HepG2 (cell line): ENCODE data around the gene RALY.

Source experiments
- ATF1 ChIP-seq: IDR thresholded peaks from 2 replicates; pipeline ENCODE4 v1.6.1; 2016; ENCODE audit warnings: mild to moderate bottlenecking, control low read depth
- BATF2 ChIP-seq: sonication (generic); formaldehyde crosslinking; IDR thresholded peaks from 2 replicates; pipeline ENCODE4 v1.8.0; 2022; ENCODE audit warnings: mild to moderate bottlenecking, missing genetic modification reagents, moderate library complexity
- CEBPB ChIP-seq: IDR thresholded peaks from 2 replicates; pipeline ENCODE4 v1.6.1; 2011; ENCODE audit warnings: low read depth, low read length, improper control_type of control experiment, borderline replicate concordance
- DPF2 ChIP-seq: sonication (generic); formaldehyde crosslinking; IDR thresholded peaks from 2 replicates; pipeline ENCODE4 v1.4.0; 2020; ENCODE audit warnings: mild to moderate bottlenecking, low read depth, missing genetic modification reagents, borderline replicate concordance
- HNF4A ChIP-seq: sonication (generic); formaldehyde crosslinking; IDR thresholded peaks from 2 replicates; pipeline ENCODE4 v1.4.0; 2020; ENCODE audit warnings: missing genetic modification reagents
- HNRNPH1 ChIP-seq: fragments of 200-400 bp; formaldehyde crosslinking; optimal IDR thresholded peaks from 2 replicates; pipeline ENCODE3; 2017; ENCODE audit warnings: mild to moderate bottlenecking, low read depth, low read length
- MLLT10 ChIP-seq: sonication (generic); formaldehyde crosslinking; IDR thresholded peaks from 2 replicates; pipeline ENCODE4 v1.4.0; 2020; ENCODE audit warnings: missing genetic modification reagents
- NFE2L2 ChIP-seq: fragments of 150-350 bp; IDR thresholded peaks from 2 replicates; pipeline ENCODE4 v1.6.1; 2014; ENCODE audit warnings: low read length
- POLR2A ChIP-seq, 2 experiments: IDR thresholded peaks; 2 replicates each; pipeline ENCODE4 v1.6.1; 2011; ENCODE audit warnings: low read depth in 2 of 2, low read length in 2 of 2, mild to moderate bottlenecking in 1 of 2, moderate library complexity in 1 of 2; ENCODE audit not compliant: insufficient read depth in 1 of 2
- SIX4 ChIP-seq: sonication (generic); formaldehyde crosslinking; IDR thresholded peaks from 2 replicates; pipeline ENCODE4 v1.4.0; 2020; ENCODE audit warnings: missing genetic modification reagents
- YY1 ChIP-seq: IDR thresholded peaks from 2 replicates; pipeline ENCODE4 v1.6.1; 2011; ENCODE audit warnings: low read length, low read depth, moderate library complexity, mild to moderate bottlenecking; ENCODE audit not compliant: insufficient read depth, insufficient replicate concordance

- no peak for TF ChIP-seq ATF1 (CRISPR knock-in tag)
- no peak for TF ChIP-seq DPF2 (CRISPR knock-in tag)
- no peak for TF ChIP-seq HNRNPH1
- no peak for TF ChIP-seq MLLT10 (CRISPR knock-in tag)
- TF ChIP-seq YY1, result no peak
- no peak for TF ChIP-seq BATF2
- no peak for TF ChIP-seq NFE2L2
- no peak for TF ChIP-seq POLR2A (IDR thresholded peaks at IDR 0.05; ENCODE audit: insufficient read depth in 1 of 2, low read depth in 2 of 2, low read length in 2 of 2)
- no peak for TF ChIP-seq SIX4 (CRISPR knock-in tag)
- TF ChIP-seq CEBPB, result no peak
- no peak for TF ChIP-seq HNF4A (CRISPR knock-in tag)
These were observed 1.5 kb downstream of the RALY start for GRCh38 chr20:33995053-33995831.
